Measurements from ENCODE around the gene DPH7.
A peak's percentile ranks its signal among the peaks of the same experiment; 100 is the strongest.
"Not testable (repeated sequence)": the region's sequence is repeated elsewhere in the genome, so short reads cannot be mapped to it uniquely, and the experiment has no call there.

DPH7 gene

GRCh38 chr9:137580209-137580953, 1.7 kb upstream of the DPH7 start:
- no peak for DNase-seq

- no peak for DNase-seq
Measured at GRCh38 chr9:137579259-137579604, 507 bp upstream of the DPH7 start.

- no peak for DNase-seq
Measured at GRCh38 chr9:137575716-137576411, 2.9 kb downstream of the DPH7 start.

- DNase-seq: no peak
Measured at GRCh38 chr9:137575364-137575715, 3.4 kb downstream of the DPH7 start.

GRCh38 chr9:137574192-137574591, 4.5 kb downstream of the DPH7 start:
- DNase-seq: no peak

- DNase-seq: no peak
Measured at GRCh38 chr9:137570566-137570965, 8.2 kb downstream of the DPH7 start.

- DNase-seq: no peak
Measured at GRCh38 chr9:137569609-137570203, 9.0 kb downstream of the DPH7 start.

- DNase-seq: not testable (repeated sequence)
Measured at GRCh38 chr9:137568445-137568844, 10.3 kb downstream of the DPH7 start.

- DNase-seq: no peak
Measured at GRCh38 chr9:137564817-137565411, 13.8 kb downstream of the DPH7 start.

- no peak for DNase-seq
Measured at GRCh38 chr9:137564134-137564533, 14.6 kb downstream of the DPH7 start.

GRCh38 chr9:137558127-137558526, 20.6 kb downstream of the DPH7 start:
- DNase-seq: no peak

GRCh38 chr9:137556069-137556838, 22.5 kb downstream of the DPH7 start:
- DNase-seq: no peak

- DNase-seq: no peak
Measured at GRCh38 chr9:137555179-137555578, 23.5 kb downstream of the DPH7 start.

GRCh38 chr9:137554349-137554748, 24.4 kb downstream of the DPH7 start:
- DNase-seq: no peak

GRCh38 chr9:137553654-137554053, 25.1 kb downstream of the DPH7 start:
- not testable (repeated sequence) for DNase-seq

- no peak for DNase-seq
Measured at GRCh38 chr9:137552022-137552768, 26.5 kb downstream of the DPH7 start.

- DNase-seq: peak; percentile 88
Measured at GRCh38 chr9:137551264-137552021, 27.3 kb downstream of the DPH7 start, which contains the start of gene MRPL41. Gene MRPL41, plus strand, starts transcription at chr9:137551879. Its CDS starts 203 bp downstream, at chr9:137552082.

- DNase-seq: not testable (repeated sequence)
Measured at GRCh38 chr9:137550958-137551263, 27.8 kb downstream of the DPH7 start.

- DNase-seq: peak; percentile 57
Measured at GRCh38 chr9:137550231-137550621, 28.5 kb downstream of the DPH7 start, which contains the start of gene PNPLA7. Gene PNPLA7, minus strand, starts transcription at chr9:137550402. Its CDS starts 205 bp downstream, at chr9:137550197.

- DNase-seq: no peak
Measured at GRCh38 chr9:137547687-137548543, 30.8 kb downstream of the DPH7 start.

Data from fibroblast of skin of scalp (primary cell).